Measurements from ENCODE around the gene OMD. TPM values are rescaled to one million over a fixed set of nuclear protein-coding genes. Genes with fewer than 3 reads are reported as not detected.

The OMD gene
- total and polyA plus RNA-seq, 2 of the 8 experiments (the other 6 are each of a cell fraction or from before 2014, with no cell fraction given) = not detected

GRCh38 chr9:92457576-92457975 is 33.3 kb upstream of the OMD start:
- Histone ChIP-seq H3K9ac (replicated peaks in 1 of 4; ENCODE audit: extremely low read depth in 1 of 4, low read depth in 3 of 4, low read length in 3 of 4) (no peak overlapping the region), H3K79me1 (ENCODE audit: low read depth, low read length) (no peaks in the 10 kb centered on the region), H2BK5ac (ENCODE audit: low read depth, low read length) (no peak overlapping the region), H3K79me2 (ENCODE audit: control insufficient read depth in 1 of 2, insufficient read depth in 2 of 2, low read length in 2 of 2) (no peaks in the 10 kb centered on the region), H2AFZ (ENCODE audit: low read length) (no peak overlapping the region), H2BK20ac (ENCODE audit: low read length) (no peak overlapping the region), H3K4me3 (ENCODE audit: extremely low read depth in 1 of 4, insufficient read depth in 2 of 4, low read depth in 3 of 4, low read length in 4 of 4) (no peak overlapping the region), H3K4me2 (ENCODE audit: insufficient read depth in 1 of 2, low read depth in 2 of 2, low read length in 2 of 2) (no peak overlapping the region), H3K9me3 (ENCODE audit: insufficient read depth in 2 of 2, low read depth in 1 of 2, low read length in 1 of 2) (no peaks in the 10 kb centered on the region), H3K23ac (ENCODE audit: insufficient read length) (no peak overlapping the region), H3K14ac (ENCODE audit: insufficient read length) (no peak overlapping the region), H4K91ac (replicated peaks; ENCODE audit: insufficient read length, low read length) (no peak overlapping the region), H2AK5ac (ENCODE audit: low read depth, low read length) (no peak overlapping the region), H3K4ac (replicated peaks; ENCODE audit: insufficient read length, low read depth, low read length) (no peak overlapping the region), H3K18ac (ENCODE audit: extremely low read depth, low read length) (no peak overlapping the region), H2BK12ac (ENCODE audit: low read depth, low read length) (no peak overlapping the region), H3K56ac (replicated peaks; ENCODE audit: insufficient read length, low read depth, low read length) (no peak overlapping the region), H4K8ac (ENCODE audit: extremely low read depth, insufficient read depth, low read length) (no peak overlapping the region), H4K5ac (ENCODE audit: insufficient read length, low read depth, low read length) (no peak overlapping the region), H3K27me3 (replicated peaks in 1 of 4; ENCODE audit: control insufficient read depth in 3 of 4, extremely low read depth in 1 of 4, insufficient read depth in 3 of 4, low read length in 3 of 4) (no peaks in the 10 kb centered on the region), H3K4me1 (replicated peaks in 1 of 4; ENCODE audit: control insufficient read depth in 3 of 4, insufficient read depth in 4 of 4, low read length in 3 of 4) (no peaks in the 10 kb centered on the region), H3K36me3 (ENCODE audit: control insufficient read depth in 2 of 4, insufficient read depth in 4 of 4, low read length in 3 of 4) (no peaks in the 10 kb centered on the region), H2BK15ac (ENCODE audit: low read length) (no peak overlapping the region), H3K23me2 (ENCODE audit: low read depth, low read length) (no peaks in the 10 kb centered on the region), H2BK120ac (replicated peaks; ENCODE audit: low read depth, low read length) (no peak overlapping the region), H3K27ac (ENCODE audit: low read depth, low read length) (no peak overlapping the region), H4K20me1 (replicated peaks in 1 of 2; ENCODE audit: control insufficient read depth in 1 of 2, insufficient read depth in 2 of 2, low read length in 2 of 2) (no peaks in the 10 kb centered on the region)
- DNase-seq (ENCODE audit: low read depth in 1 of 2, low spot score in 2 of 2) (no peak), FAIRE-seq (no peak)
- ChIA-PET CTCF (ENCODE audit: partially characterized antibody) (interaction anchor here (1.6 kb wide), 1 partner anchor 129 kb away, joined by 4 read pairs; no protein-coding TSS in a partner anchor), POLR2A (ENCODE audit: partially characterized antibody) (no interaction called here)
- TF ChIP-seq TBP (IDR thresholded peaks at IDR 0.05; ENCODE audit: low read depth, low read length) (no peak), RFX5 (IDR thresholded peaks at IDR 0.05; ENCODE audit: borderline replicate concordance, low read depth, low read length) (no peak), SIN3A (conservative IDR thresholded peaks at IDR 0.05 in 1 of 2, IDR thresholded peaks at IDR 0.05 in 1 of 2; ENCODE audit: low read depth in 1 of 2, low read length in 2 of 2) (no peak), SAP30 (IDR thresholded peaks at IDR 0.05; ENCODE audit: insufficient read depth, insufficient replicate concordance, low read length) (no peak), CHD1 (IDR thresholded peaks at IDR 0.05; ENCODE audit: low read depth, low read length) (no peak), YY1 (IDR thresholded peaks at IDR 0.05; ENCODE audit: low read depth, low read length) (no peak)
- WGBS, 2 experiments (ENCODE audit: extremely low coverage in 1 of 2, insufficient coverage in 1 of 2, insufficient read length in 1 of 2, insufficient replicate concordance in 2 of 2, low coverage in 1 of 2, low lambda C conversion rate in 2 of 2, missing lambda C conversion rate in 1 of 2) = 77% methylated on average over 4 of the region's 4 CpGs; no CpG with 5 or more reads in 1 of the 2 experiments

Data from H1 (cell line).